TTC549 (cell line): Measurements from ENCODE around the gene ATP6V0E1.

Source experiments
- FAIRE-seq: peaks from 2 replicates; lab custom pipeline; 2012; peaks lifted over from hg19 to GRCh38; lab: Jason Lieb, UNC

Gene ATP6V0E1

DNA sequence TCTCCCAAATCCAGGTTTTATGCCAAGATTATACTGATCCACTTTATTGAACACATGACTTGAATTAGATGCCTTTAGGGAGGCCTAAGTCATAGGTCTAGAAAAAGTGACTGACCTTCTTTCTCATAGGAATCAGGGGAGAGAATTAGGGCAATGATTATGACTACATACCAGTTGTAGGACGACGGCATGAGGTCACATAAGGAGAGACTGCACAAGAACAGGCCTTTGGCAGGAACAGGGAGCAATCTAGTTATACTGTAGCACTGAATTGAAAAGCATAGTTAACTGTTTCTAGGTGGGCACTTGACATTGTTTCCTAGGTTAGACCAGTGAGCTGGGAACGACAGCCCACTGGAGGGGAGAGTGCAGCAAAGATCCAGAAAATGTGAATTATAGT is 95.3 kb downstream of the ATP6V0E1 start:
- no peak for FAIRE-seq
